HG03175 (cell line): ENCODE results near the gene CYP1A2.
A peak's percentile ranks its signal among the peaks of the same experiment; 100 is the strongest.
"Not testable (repeated sequence)": the region's sequence is repeated elsewhere in the genome, so short reads cannot be mapped to it uniquely, and the experiment has no call there.

Experiments used
- ATAC-seq: cut with Tn5 transposase; IDR thresholded peaks from one replicate; pipeline ENCODE4 v1.9.1; 2021; ENCODE audit warnings: mild to moderate bottlenecking, moderate library complexity; ENCODE audit not compliant: unreplicated experiment

CYP1A2 gene

GRCh38 chr15:74775894-74776293 is 27.2 kb downstream of the CYP1A2 start:
- no peak for ATAC-seq

GRCh38 chr15:74776821-74777768 is 28.4 kb downstream of the CYP1A2 start:
- peak; percentile 33 for ATAC-seq

GRCh38 chr15:74777769-74778598 is 29.3 kb downstream of the CYP1A2 start:
- peak; percentile 2 for ATAC-seq

GRCh38 chr15:74778599-74778970 is 29.9 kb downstream of the CYP1A2 start:
- ATAC-seq, result no peak

- ATAC-seq, result no peak
Measured at GRCh38 chr15:74779162-74779648, 30.6 kb downstream of the CYP1A2 start.

GRCh38 chr15:74780523-74781430 is 32.1 kb downstream of the CYP1A2 start:
- ATAC-seq, result no peak

- ATAC-seq, result peak; percentile 38
Measured at GRCh38 chr15:74781431-74782258, 33.0 kb downstream of the CYP1A2 start, which contains the start of gene CSK. Gene CSK (plus strand): TSS chr15:74782080. CDS start chr15:74798298, 16,218 bp downstream.

GRCh38 chr15:74782259-74783071 is 33.8 kb downstream of the CYP1A2 start:
- peak; percentile 3 for ATAC-seq

GRCh38 chr15:74783072-74783807 is 34.6 kb downstream of the CYP1A2 start:
- no peak for ATAC-seq

- ATAC-seq, result no peak
Measured at GRCh38 chr15:74783808-74784175, 35.1 kb downstream of the CYP1A2 start.

- ATAC-seq, result no peak
Measured at GRCh38 chr15:74784426-74785193, 36.0 kb downstream of the CYP1A2 start.

GRCh38 chr15:74785194-74786032 is 36.8 kb downstream of the CYP1A2 start:
- ATAC-seq, result no peak

GRCh38 chr15:74786081-74786480 is 37.4 kb downstream of the CYP1A2 start:
- ATAC-seq, result not testable (repeated sequence)

GRCh38 chr15:74786551-74787165 is 38.0 kb downstream of the CYP1A2 start:
- no peak for ATAC-seq

- peak; percentile 56 for ATAC-seq
Measured at GRCh38 chr15:74787251-74788041, 38.8 kb downstream of the CYP1A2 start.
